Panc1 (cell line): Measurements from ENCODE around the gene CCDC124.

Experiments used
- POLR2AphosphoS5 ChIP-seq: IDR thresholded peaks from 2 replicates; pipeline ENCODE4 v1.6.1; 2012; ENCODE audit warnings: mild to moderate bottlenecking, low read depth, low read length, moderate library complexity
- SIN3A ChIP-seq: IDR thresholded peaks from 2 replicates; pipeline ENCODE4 v1.6.1; 2012; ENCODE audit warnings: low read depth, mild to moderate bottlenecking, low read length, moderate library complexity, borderline replicate concordance; ENCODE audit not compliant: insufficient read depth
- TF ChIP-seq, protein P1 (sequence below): fragments of 450-650 bp; IDR thresholded peaks from 2 replicates; pipeline ENCODE4 v1.5.1; 2017; ENCODE audit warnings: mild to moderate bottlenecking
- TF ChIP-seq, protein P2 (sequence below), 2 experiments: IDR thresholded peaks; 2 replicates each; pipeline ENCODE4 v1.6.1; 2011 to 2012; ENCODE audit warnings: low read depth in 2 of 2, control low read depth in 1 of 2, low read length in 1 of 2, mild to moderate bottlenecking in 1 of 2, moderate library complexity in 1 of 2; ENCODE audit not compliant: insufficient read depth in 1 of 2

DNA sequence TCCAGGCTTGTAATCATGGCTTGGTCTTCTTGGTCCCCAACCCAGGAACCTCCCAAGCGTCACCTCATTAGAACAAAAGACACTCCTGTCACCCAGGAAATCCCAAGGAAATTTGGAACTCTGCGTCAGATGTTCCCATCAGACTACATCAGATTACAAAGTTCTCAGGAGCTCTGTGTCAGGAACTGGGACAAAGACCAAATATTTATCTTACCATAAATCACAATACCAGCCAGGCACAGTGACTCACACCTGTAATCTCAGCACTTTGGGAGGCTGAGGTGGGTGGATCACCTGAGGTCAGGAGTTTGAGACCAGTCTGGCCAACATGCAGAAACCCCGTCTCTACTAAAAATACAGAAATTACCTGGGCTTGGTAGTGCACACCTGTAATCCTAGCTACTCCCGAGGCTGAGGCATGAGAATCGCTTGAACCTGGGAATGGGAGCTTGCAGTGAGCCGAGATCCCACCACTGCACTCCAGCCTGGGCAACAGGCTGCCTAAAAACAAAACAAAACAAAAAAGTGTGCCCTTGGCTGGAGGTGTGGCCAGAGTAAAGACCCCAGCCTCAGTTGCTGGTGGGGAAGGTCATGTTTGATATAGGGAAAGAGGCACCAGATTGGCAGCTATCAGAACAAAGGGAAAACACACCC lies 16.7 kb upstream of the CCDC124 start:
- no peak for TF ChIP-seq POLR2AphosphoS5
- TF ChIP-seq, protein P1, sequence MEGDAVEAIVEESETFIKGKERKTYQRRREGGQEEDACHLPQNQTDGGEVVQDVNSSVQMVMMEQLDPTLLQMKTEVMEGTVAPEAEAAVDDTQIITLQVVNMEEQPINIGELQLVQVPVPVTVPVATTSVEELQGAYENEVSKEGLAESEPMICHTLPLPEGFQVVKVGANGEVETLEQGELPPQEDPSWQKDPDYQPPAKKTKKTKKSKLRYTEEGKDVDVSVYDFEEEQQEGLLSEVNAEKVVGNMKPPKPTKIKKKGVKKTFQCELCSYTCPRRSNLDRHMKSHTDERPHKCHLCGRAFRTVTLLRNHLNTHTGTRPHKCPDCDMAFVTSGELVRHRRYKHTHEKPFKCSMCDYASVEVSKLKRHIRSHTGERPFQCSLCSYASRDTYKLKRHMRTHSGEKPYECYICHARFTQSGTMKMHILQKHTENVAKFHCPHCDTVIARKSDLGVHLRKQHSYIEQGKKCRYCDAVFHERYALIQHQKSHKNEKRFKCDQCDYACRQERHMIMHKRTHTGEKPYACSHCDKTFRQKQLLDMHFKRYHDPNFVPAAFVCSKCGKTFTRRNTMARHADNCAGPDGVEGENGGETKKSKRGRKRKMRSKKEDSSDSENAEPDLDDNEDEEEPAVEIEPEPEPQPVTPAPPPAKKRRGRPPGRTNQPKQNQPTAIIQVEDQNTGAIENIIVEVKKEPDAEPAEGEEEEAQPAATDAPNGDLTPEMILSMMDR = no peak
- no peak for TF ChIP-seq SIN3A
- TF ChIP-seq, protein P2, sequence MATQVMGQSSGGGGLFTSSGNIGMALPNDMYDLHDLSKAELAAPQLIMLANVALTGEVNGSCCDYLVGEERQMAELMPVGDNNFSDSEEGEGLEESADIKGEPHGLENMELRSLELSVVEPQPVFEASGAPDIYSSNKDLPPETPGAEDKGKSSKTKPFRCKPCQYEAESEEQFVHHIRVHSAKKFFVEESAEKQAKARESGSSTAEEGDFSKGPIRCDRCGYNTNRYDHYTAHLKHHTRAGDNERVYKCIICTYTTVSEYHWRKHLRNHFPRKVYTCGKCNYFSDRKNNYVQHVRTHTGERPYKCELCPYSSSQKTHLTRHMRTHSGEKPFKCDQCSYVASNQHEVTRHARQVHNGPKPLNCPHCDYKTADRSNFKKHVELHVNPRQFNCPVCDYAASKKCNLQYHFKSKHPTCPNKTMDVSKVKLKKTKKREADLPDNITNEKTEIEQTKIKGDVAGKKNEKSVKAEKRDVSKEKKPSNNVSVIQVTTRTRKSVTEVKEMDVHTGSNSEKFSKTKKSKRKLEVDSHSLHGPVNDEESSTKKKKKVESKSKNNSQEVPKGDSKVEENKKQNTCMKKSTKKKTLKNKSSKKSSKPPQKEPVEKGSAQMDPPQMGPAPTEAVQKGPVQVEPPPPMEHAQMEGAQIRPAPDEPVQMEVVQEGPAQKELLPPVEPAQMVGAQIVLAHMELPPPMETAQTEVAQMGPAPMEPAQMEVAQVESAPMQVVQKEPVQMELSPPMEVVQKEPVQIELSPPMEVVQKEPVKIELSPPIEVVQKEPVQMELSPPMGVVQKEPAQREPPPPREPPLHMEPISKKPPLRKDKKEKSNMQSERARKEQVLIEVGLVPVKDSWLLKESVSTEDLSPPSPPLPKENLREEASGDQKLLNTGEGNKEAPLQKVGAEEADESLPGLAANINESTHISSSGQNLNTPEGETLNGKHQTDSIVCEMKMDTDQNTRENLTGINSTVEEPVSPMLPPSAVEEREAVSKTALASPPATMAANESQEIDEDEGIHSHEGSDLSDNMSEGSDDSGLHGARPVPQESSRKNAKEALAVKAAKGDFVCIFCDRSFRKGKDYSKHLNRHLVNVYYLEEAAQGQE (IDR thresholded peaks at IDR 0.05; ENCODE audit: insufficient read depth in 1 of 2, low read depth in 2 of 2, low read length in 1 of 2) = no peak
